GM18517 (cell line): Measurements from ENCODE around the gene CFAP90.

Experiments
- ATAC-seq: cut with Tn5 transposase; IDR thresholded peaks from one replicate; pipeline ENCODE4 v1.9.1; 2021; ENCODE audit warnings: mild to moderate bottlenecking, moderate library complexity; ENCODE audit not compliant: unreplicated experiment

The CFAP90 gene, protein sequence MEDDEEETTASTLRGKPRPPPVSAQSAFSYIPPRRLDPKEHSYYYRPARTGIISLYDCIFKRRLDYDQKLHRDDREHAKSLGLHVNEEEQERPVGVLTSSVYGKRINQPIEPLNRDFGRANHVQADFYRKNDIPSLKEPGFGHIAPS

DNA sequence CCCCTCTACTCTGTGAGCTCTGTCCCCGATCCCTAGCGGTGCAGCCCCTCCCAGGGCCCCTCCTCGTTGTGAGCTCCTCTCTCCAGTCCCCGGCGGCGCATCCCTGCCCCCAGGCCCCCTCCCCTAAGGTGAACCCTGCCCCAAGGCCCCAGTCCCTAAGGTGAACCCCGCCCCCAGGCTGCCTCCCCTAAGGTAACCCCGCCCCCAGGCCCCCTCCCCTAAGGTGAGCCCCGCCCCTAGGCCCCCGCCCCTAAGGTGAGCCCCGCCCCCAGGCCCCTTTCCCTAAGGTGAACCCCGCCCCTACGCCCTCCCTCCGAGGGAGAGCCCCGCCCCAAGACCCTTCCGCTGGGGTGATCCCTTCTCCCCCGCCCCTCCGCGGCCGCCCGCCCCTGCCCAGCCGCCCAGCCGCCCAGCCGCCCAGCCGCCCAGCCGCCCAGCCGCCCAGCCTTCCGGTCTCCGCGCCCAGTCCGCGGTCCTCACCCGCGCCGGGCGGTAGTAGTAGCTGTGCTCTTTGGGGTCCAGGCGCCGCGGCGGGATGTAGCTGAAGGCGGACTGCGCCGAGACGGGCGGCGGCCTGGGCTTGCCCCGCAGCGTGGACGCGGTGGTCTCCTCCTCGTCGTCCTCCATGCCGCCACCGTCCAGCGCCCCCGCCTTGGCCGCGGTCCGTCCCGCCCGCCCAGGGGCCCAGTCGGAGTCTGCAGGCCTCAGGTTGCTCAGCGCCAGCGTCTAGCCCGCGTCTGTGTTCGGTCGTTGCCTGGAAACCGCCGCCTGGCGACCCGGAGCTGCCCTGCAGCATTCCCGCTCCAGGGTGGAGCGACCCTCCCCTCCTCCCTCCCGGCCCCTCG, at the start of gene CFAP90:
Gene CFAP90 (minus strand): TSS at position 739 of the 845 bp plus-strand sequence. CDS start 112 bp downstream, at position 627.
- no peak for ATAC-seq

DNA sequence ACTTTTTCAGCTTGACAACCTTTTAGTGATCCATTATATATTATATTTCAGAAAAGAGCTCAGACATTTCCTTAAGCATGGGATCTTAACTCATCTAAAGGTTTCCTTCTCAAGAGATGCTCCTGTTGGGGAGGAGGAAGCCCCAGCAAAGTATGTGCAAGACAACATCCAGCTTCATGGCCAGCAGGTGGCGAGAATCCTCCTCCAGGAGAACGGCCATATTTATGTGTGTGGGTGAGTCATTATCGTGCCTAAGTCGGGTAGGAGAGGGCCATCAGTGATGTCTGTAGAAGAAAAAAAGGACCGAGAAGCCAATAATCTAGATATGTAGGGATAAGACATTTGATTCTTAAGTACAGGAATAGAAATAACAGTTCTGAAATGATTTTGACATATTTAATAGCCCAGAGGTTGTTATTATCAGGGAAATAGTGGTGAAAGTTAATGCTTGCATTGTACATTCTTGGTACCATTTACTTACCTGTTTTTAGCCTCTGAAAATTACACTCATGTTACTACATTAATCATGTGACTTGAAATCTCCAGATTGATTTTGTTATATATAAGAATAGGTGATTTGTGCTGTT, 46.2 kb upstream of the CFAP90 start:
- no peak for ATAC-seq

DNA sequence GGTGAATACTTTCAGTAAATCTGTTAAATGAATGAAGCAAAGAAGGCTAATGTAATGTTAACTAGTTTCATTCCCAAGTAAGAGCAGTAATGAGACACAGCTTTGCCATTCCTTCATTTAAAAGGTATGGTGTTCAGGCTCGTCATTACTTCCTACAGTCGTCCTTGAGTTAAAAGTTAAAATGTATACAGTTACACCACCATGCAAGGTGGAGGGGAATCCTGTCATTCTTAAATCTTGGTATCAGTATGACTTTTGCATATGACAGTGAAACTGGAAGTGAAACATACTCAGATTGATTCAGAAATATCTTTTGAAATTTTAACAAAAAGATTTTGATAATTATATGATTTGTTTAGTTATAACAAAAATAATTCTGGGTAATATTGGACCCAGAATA, 43.9 kb upstream of the CFAP90 start:
- ATAC-seq: peak; percentile 97

DNA sequence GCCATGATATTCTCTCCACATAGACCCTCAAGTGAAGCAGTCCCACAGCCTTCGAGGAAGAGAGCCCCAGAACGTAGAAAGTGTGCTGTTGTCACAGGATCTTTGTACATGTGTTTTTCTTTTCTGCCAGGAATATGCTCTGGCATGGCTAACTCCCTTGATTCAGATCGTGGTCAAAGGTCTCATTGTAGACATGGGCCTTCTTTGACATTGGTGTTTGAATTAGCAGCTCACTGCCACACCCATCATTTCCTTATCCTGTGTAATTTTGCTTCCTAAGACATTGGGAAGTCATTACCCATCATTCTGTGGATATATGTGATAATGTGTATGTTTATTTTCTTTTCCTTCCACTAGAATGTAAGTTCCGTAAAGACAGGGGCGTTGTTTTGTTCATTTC, 43.5 kb upstream of the CFAP90 start:
- ATAC-seq: no peak

DNA sequence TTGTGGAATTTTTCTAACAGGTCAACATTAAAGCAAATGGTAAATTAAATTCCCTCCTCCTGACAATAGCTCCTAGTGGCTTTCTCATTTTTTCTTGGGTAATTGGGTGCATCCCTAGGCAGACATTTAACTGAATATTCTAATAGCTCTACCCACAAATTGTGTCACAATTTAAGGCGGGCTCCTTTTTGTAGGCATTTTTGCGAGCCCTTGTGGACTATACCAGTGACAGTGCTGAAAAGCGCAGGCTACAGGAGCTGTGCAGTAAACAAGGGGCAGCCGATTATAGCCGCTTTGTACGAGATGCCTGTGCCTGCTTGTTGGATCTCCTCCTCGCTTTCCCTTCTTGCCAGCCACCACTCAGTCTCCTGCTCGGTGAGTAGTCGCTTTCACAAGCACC, 38.0 kb upstream of the CFAP90 start:
- no peak for ATAC-seq

DNA sequence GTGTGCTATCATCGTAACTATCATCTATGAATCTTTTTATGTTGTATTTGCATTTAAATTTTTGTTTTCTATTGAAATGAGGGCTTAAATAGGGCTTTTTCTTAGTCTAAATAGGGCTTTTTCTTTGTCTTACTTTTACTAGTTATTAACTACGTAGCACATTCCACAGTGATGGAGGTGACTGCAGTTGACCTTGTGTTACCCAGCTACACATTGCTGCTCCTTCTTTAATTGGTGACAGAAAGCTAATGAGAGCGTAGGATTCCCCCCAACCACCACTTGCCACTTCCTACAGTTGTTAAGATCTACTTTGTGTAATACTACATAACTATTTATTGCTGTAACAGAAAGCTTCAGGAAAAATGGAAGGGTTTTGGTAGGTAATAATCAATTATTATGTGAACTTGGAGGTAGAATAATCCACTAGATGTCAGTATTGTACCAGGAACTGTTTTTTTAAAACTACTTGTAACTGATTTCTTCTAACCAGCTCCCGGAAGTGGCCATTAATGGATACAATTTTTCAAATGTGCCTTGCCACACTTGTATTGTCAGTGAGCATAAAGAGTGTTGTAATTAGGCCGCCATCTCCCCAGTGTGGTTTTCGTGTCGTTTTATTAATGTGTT, 36.0 kb upstream of the CFAP90 start:
- ATAC-seq: no peak

DNA sequence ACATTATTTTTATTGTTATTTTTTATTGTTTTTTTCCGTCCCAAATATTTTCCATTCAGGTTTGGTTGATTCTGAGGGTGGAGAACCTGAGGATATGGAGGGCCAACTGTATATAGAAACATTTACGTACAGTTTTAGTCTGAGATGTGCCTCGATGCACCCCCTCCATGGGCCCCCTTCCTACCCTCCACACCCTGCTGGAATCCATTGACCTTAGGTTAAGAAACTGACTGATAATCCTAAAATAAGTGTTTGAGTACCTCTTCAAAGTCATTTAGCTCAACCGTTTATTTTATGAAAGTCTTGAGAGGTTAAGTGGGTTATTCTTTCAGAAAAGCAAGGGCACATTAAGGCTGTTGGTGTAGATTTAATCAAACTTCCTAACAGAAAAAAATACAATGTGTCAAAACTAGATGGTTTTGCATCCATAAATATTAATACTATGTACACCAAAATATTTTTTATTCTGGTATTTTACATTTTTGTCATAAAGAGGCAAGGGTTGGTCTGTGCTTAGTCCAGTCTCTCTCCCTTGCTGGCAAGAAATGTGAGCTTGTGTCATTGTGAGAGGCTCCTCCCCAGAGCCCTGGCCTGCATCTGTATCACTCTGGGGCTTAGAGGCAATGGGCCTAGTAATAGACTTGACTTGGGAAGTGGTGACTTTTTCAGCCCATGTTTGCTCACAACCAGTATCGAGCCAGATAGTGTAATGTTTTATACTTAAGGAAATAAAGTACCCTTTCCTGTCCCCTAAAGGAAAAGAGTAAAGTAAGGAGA, 33.7 kb upstream of the CFAP90 start:
- no peak for ATAC-seq

DNA sequence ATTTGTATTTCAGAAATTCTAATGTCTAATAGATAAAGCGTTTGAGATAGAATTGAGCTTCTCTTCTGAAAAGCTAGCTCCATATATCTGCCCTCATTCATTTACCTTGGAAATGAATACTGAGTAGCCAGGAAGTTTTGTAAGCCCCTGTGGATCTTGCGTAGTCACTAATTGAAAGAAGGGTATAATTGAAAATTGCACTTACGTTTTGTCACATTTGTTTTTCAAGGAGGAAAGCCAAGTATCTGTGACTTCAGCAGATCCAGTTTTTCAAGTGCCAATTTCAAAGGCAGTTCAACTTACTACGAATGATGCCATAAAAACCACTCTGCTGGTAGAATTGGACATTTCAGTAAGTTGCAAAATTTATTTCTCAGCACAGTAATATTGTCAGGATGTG, 32.0 kb upstream of the CFAP90 start:
- ATAC-seq: no peak

DNA sequence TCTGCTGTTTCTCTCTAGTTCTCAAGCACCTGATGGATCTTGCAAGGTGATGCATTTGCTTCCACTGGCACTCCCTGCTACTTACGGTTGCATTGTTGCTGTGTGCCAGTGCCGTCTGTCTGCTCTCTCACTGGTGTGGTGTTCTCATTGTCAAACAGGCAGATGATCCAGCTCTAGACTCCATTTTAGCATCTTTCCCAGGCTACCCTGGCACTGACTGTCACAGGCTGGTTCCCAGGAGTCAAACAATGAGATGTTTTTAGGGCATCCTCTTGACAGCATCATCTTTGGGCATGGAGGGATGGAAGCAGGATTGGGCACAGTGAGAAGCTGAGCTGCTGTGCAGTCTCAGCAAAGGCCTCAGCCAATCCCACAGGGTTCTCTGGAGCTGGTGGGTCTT, 30.9 kb upstream of the CFAP90 start:
- ATAC-seq: no peak

DNA sequence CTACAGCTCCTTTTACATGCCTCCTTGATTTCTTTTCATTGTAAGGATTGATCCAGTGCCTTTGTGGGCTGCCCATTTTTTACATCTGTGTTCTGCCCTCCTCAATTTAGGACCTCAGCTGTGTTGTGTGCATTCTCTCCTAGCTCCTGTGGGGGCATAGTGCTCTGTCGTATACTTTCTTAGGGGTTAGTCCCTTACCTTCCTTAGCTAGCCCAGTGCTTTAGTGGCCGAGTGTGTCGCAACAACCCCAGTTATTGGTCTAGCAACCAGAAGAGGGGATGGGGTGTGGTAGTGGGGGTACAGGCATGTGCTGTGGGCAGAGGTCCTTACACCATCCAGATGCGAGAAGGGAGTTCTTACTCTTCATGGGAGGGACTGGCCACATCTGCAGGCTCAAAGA, 30.2 kb upstream of the CFAP90 start:
- no peak for ATAC-seq

DNA sequence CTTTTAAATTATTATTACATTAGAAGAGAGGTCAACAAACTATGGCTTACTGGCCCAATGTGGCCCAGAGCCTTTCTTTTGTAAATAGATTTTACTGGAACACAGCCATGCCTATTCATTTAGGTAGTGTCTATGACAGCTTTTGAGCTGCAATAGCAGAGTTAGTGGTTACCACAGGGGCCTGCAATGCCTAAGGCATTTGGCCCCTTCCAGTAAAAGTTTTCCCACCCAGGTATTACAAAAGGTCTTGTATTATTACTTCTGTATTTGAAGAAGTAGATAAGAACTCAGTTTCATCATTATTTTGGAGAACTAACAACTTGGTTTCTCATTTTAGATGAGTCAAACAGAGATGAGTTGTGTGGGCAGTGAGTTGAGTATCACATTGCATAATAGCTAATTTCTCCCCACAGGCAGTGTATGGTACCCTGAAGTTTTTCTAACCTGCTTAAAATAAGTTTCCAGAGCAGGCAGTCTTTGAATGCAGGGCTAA, 27.5 kb upstream of the CFAP90 start:
- peak; percentile 99 for ATAC-seq

DNA sequence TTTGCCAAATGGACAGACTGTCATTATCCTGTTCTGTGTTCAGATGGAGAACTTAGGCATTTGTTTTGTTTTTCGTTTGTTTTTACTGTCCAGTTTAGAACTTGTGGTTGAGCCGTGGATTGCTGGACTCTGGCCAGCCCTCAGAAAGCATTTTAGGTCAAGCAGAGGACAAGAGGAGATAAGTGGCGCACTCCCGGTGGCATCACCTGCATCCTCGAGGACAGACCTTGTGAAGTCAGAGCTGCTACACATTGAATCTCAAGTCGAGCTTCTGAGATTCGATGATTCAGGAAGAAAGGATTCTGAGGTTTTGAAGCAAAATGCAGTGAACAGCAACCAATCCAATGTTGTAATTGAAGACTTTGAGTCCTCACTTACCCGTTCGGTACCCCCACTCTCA, 26.9 kb upstream of the CFAP90 start:
- ATAC-seq: no peak

DNA sequence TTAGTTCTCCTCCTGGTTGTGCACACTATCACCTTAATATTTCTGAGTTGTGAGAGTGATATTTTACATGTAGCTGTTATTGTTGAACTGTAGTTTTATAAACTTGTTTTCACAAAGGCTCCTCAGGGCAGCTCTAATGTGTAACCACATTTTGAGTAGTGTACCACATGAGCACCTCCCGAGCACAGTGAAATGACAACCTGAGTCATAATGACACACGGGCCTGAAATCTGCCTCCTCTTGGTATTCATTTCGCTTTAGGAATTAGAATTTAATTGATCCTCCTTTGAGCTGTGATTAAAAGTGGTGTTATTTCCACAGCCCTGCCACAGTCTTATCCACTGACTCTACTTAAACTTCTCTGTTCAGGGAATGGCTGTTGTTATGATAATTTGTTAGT, 25.9 kb upstream of the CFAP90 start:
- no peak for ATAC-seq

DNA sequence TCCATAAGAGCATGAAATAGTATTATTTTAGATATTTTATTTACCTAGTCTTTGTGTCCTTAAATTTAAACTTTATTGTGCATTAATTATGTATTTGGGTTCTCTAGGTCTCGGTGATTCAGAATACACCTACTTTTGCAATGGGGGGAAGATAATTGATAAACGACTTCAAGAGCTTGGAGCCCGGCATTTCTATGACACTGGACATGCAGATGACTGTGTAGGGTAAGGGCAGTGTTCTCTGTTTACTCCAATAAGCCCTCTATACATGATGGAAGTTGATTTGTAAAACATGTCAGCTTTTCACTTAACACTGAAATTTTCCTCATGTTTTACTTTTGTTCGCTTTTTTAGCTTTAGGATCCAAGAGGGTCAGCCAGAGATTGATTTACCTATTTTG, 24.2 kb upstream of the CFAP90 start:
- no peak for ATAC-seq

DNA sequence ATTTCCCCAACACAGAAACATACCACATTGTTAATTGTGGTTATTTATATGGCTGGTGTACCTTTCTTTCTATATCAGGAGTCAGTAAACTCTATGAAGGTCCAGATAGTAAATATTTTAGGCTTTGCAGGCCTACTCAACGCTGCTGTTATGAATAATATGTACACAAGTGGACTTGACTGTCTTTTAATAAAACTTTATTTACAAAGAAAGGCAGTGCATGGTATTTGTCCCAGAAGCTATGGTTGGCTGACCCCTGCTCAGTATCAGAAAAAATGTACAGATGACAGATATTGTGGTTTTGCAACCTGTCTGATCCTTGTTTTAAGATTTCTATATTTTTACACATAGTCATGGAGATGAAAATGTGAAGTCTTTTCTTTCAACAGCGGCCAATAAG, 23.7 kb upstream of the CFAP90 start:
- no peak for ATAC-seq

DNA sequence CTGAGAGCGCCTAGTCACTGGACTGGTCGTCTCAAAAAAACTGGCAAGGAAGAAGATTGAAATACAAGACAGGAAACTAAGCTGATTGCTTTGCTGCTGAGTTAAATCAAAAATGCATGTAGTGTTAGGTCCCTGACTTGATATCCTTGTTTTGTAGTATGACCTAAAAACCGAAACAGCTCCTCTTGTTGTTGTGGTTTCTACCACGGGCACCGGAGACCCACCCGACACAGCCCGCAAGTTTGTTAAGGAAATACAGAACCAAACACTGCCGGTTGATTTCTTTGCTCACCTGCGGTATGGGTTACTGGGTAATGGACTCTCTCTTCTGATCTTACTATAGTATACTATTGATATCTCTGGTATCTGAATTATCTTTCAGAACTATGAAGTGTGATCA, 22.3 kb upstream of the CFAP90 start:
- no peak for ATAC-seq

DNA sequence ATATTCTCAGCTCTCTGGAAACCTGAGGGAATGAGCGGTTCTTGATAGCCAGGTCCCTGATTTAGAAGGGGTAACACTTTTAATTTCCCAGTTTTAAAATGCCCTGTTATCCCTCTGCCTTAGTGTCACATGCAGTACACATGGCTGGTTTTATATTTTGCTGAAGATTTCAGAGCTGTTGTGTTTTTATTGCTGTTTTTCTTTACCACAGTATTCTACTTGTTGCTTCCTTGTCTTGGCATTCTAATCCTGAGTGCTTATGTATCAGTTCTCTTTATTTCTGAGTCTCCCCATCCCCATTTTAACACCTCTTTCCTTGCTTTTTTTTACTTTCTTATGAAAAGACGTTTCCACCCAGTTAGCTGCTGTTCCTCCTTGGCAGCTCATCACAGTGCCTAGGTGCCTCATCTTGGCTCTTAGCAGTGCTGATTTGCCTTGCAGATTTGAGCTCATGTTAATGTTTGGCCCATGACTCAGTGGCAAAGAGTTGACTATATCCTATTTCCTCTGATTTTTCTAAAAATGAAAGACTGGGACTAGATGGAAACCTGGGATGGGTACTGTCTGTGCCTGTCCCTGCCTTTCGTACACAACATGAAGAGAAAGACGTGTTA, 21.7 kb upstream of the CFAP90 start:
- no peak for ATAC-seq

DNA sequence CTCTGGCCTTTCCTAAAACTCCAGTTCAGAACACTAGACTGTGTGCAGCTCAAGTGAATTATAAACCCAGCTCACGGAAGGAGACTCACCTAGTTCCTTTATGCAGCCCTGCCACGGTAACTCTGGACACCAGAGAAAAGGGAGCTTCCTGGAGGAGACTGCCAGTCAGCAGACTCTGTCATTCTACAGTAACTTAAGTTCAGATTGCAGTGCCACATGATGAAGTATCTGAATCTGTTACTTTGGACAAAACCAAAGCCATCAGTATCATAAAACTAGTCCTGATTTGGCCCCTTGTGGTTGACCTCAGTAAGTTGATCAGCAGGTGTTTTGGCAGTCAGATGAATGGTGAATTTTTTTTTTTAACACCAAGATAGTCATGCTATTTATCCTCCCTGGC, 20.7 kb upstream of the CFAP90 start:
- ATAC-seq: peak; percentile 37

DNA sequence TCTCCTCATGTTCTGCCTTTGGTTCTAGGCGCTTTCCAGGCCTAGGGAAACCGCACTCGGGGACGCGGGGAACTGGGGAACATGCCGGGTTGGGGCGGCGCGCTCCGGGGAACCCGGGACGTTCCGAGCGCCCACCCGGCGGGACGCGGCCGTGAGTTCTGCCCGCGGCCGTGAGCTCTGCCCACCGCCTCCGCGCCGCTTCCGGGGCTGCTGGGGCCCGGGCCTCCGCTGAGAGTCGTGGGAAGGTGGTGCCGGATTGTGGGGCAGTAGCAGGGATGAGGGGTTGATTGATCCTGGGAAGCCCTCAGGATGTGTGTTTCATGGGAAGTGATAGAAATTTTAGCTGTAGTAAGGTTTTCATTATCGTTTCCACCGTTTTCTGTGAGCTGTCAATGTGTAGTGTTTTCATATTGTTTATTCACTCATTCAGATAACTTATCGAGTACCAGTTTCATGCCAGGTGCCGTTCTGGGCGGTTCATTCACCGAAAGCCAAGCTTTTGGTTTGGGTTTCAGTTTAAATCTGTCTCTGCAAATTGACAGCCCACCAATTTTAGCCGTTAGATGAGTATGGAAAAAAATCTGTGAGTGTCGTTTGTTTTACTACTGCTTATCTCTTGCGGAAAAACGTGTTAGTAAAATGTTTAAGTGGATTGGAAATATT, 18.7 kb upstream of the CFAP90 start:
- peak; percentile 34 for ATAC-seq
